Activated naive CD8-positive, alpha-beta T cell (primary cell): ENCODE results near the gene PCID2.

Experiments used
- H3K27ac Mint-ChIP-seq: one replicate; pipeline ENCODE4 v1.8.0; 2021; ENCODE audit warnings: mixed read lengths
- H3K27me3 Mint-ChIP-seq: one replicate; pipeline ENCODE4 v1.8.0; 2021; ENCODE audit warnings: mixed read lengths
- H3K36me3 Mint-ChIP-seq: one replicate; pipeline ENCODE4 v1.8.0; 2021; ENCODE audit warnings: mixed read lengths
- H3K4me1 Mint-ChIP-seq: one replicate; pipeline ENCODE4 v1.8.0; 2021; ENCODE audit warnings: low read depth, mixed read lengths
- H3K4me3 Mint-ChIP-seq: one replicate; pipeline ENCODE4 v1.8.0; 2021; ENCODE audit warnings: mild to moderate bottlenecking, mixed read lengths
- H3K9me3 Mint-ChIP-seq: one replicate; pipeline ENCODE4 v1.8.0; 2021; ENCODE audit warnings: low read depth, mixed read lengths

PCID2 gene

GRCh38 chr13:113186061-113186900 lies 22.2 kb downstream of the PCID2 start:
- peak overlapping the region; percentile 93 for H3K27ac Mint-ChIP-seq

DNA sequence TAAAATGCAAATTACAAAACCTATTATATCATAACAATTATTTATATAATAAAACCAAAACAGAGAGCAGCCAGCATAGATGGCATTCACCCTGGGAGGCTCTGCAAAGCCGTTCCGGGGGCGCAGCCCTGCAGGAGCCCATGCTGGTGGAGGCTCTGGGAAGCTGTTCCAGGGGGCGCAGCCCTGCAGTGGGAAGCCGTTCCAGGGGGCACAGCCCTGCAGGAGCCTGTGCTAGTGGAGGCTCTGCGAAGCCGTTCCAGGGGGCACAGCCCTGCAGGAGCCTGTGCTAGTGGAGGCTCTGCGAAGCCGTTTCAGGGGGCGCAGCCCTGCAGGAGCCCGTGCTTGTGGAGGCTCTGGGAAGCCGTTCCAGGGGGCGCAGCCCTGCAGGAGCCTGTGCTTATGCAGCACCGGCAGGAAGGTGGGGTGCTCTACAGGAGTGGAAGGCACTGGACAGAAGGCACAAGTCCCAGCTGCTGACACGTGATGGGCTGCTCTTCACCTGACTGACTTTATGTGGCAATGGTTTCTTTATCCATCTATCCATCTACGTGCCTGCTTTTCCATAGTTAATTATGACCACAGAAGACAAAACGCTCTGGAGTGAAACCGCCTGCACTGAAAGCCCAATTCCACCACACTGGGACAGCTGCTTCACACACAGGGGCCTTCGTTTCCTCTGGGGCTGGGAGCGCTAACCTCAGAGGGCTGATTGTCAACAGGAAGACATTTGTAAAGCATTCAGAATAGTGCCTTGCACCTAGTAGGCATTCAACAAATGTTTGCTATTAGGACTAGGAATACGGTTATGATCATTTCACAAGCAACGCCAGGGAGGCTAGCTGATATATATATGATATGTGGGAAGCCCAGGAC lies 23.7 kb downstream of the PCID2 start:
- H3K4me1 Mint-ChIP-seq = peaks cover 71% of the 10 kb centered on the region
- no peaks in the 10 kb centered on the region for H3K27me3 Mint-ChIP-seq
- peak overlapping the region; percentile 93 for H3K27ac Mint-ChIP-seq
- peak overlapping the region; percentile 83 for H3K4me3 Mint-ChIP-seq
- H3K9me3 Mint-ChIP-seq = no peaks in the 10 kb centered on the region
- H3K36me3 Mint-ChIP-seq = peaks cover 26% of the 10 kb centered on the region

More at GRCh38 chr13:113186061-113186900, 22.2 kb downstream of the PCID2 start:
- H3K4me1 Mint-ChIP-seq = peaks cover 57% of the 10 kb centered on the region
- no peaks in the 10 kb centered on the region for H3K27me3 Mint-ChIP-seq
- no peaks in the 10 kb centered on the region for H3K9me3 Mint-ChIP-seq
- peaks cover 19% of the 10 kb centered on the region for H3K36me3 Mint-ChIP-seq
- H3K4me3 Mint-ChIP-seq = peak overlapping the region; percentile 83

DNA sequence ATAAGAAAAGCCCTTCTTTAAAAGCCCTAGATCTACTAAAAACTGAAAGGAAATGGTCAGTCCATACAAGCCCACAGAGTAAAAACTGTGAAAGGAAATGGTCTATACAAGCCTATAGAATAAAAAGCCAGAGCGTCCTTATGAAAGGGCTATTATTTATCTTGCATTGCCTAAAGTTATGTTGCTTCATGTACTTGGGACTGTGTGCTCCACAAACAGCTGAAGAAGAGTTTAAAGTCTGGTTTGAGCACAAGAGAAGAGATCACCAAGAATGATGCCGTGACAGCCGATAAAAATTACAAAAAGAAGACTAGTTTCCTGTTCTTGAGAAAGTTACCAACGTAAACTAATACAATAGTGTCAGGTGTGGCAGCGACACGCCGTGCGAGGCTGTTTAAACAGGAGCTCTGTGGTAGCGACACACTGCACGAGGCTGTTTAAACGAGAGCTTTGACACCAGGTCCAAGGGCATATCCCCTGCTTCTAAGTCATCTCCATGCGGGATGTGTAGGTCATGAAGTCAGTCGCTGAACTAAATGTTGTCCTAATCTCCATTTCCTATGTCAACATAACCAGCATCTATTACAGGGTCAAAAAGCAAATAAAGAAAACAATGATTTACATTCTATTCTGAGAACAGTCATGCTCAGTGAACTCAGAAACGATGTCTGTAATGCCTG lies 24.9 kb downstream of the PCID2 start:
- no peaks in the 10 kb centered on the region for H3K9me3 Mint-ChIP-seq
- peaks cover 76% of the 10 kb centered on the region for H3K4me1 Mint-ChIP-seq
- H3K27me3 Mint-ChIP-seq = no peaks in the 10 kb centered on the region
- peak overlapping the region; percentile 45 for H3K4me3 Mint-ChIP-seq
- peaks cover 25% of the 10 kb centered on the region for H3K36me3 Mint-ChIP-seq
- H3K27ac Mint-ChIP-seq = peak overlapping the region; percentile 64

DNA sequence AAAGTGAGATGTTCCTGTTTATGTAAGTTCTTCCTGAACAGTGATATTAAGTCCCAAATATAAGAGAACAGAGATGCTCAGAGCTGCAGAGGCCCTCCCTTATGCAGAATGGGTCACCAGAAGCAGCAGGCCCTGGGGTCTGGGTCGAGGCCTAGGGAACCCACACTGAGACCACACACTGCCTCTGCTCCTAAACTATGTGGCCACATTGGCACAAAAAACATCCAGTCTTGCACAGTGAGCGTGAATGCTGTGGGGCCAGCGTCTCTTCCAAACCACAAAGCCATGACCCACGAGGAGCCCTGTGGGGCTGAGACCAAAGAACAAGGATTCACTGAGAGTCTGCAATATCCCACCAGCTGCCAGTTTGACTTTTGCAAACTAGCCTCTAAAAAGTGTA lies 26.4 kb downstream of the PCID2 start:
- Mint-ChIP-seq H3K36me3 (peaks cover 22% of the 10 kb centered on the region), H3K9me3 (no peaks in the 10 kb centered on the region), H3K27me3 (no peaks in the 10 kb centered on the region), H3K4me3 (no peak overlapping the region), H3K4me1 (peaks cover 64% of the 10 kb centered on the region), H3K27ac (no peak overlapping the region)

GRCh38 chr13:113179374-113180230 lies 28.9 kb downstream of the PCID2 start:
- Mint-ChIP-seq H3K9me3 (no peaks in the 10 kb centered on the region), H3K4me3 (no peak overlapping the region), H3K27me3 (no peaks in the 10 kb centered on the region), H3K36me3 (peaks cover 22% of the 10 kb centered on the region), H3K4me1 (peaks cover 52% of the 10 kb centered on the region), H3K27ac (peak overlapping the region; percentile 58)

- no peaks in the 10 kb centered on the region for H3K27me3 Mint-ChIP-seq
- no peak overlapping the region for H3K27ac Mint-ChIP-seq
- H3K4me3 Mint-ChIP-seq = no peak overlapping the region
Observed at GRCh38 chr13:113178896-113179167, 29.6 kb downstream of the PCID2 start.

DNA sequence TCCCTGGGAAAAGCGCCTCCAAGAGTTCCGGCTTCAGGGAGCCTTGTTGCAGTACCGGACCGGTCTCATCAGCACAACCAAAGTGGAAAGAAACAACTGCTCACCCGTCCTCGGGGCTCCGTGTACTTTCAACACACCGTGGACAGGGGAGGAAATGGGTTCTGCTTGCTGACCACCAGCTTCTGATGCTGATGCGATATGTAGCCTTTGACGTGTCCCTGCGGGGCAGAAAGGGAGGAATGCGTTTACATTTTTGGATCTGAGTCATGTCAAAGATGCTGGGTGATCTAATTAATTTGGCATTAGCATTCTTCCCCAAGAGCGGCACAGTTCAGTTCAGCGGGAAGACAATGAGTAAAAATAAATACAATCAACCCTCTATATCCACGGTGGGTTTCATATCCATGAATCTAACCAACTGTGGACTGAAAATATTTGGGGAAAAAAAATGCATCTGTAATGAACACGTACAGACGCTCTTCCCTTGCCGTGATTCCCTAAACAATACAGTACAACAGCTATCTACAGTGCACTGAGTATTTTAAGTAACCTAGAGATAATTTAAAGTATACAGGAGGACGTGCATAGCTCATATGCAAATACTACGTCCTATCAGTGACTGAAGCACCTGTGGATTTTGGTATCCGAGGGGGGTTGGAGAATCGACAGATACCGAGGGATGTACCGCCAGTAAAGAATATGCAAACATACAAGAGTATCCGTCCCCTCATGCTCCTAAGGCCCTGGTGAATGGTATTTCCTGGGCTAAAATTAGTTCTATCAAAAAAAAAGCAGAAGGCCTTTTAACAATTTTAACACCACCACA lies 30.2 kb downstream of the PCID2 start:
- peaks cover 25% of the 10 kb centered on the region for H3K36me3 Mint-ChIP-seq
- peaks cover 42% of the 10 kb centered on the region for H3K4me1 Mint-ChIP-seq
- H3K27ac Mint-ChIP-seq = no peak overlapping the region
- no peaks in the 10 kb centered on the region for H3K9me3 Mint-ChIP-seq
- H3K27me3 Mint-ChIP-seq = no peaks in the 10 kb centered on the region
- H3K4me3 Mint-ChIP-seq = no peak overlapping the region

More at GRCh38 chr13:113178896-113179167, 29.6 kb downstream of the PCID2 start:
- Mint-ChIP-seq H3K36me3 (peaks cover 25% of the 10 kb centered on the region), H3K9me3 (no peaks in the 10 kb centered on the region), H3K4me1 (peaks cover 47% of the 10 kb centered on the region)

- no peaks in the 10 kb centered on the region for H3K27me3 Mint-ChIP-seq
- H3K36me3 Mint-ChIP-seq = peaks cover 25% of the 10 kb centered on the region
- H3K4me3 Mint-ChIP-seq = no peak overlapping the region
- H3K27ac Mint-ChIP-seq = no peak overlapping the region
- H3K9me3 Mint-ChIP-seq = no peaks in the 10 kb centered on the region
- peaks cover 38% of the 10 kb centered on the region for H3K4me1 Mint-ChIP-seq
Observed at GRCh38 chr13:113176822-113177221, 31.6 kb downstream of the PCID2 start.

DNA sequence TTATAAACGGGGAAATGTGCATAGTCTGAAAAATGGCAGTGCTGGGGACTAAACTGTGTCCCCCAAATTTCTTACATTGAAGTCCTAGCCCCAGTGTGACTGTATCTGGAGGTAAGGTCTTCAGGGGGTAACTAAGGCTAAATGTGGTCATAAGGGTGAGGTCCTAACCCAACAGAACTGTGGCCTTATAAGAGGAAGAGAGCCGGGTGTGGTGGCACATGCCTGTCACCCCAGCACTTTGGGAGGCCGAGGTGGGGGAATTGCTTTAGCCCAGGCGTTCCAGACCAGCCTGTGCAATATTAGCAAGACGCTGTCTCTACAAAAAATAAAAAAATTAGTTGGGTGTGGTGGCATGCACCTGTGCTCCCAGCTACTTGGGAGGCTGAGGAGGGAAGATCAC lies 32.2 kb downstream of the PCID2 start:
- peak overlapping the region; percentile 89 for H3K27ac Mint-ChIP-seq
- H3K9me3 Mint-ChIP-seq = no peaks in the 10 kb centered on the region
- H3K27me3 Mint-ChIP-seq = no peaks in the 10 kb centered on the region
- peak overlapping the region; percentile 2 for H3K4me3 Mint-ChIP-seq
- H3K36me3 Mint-ChIP-seq = peaks cover 25% of the 10 kb centered on the region
- peaks cover 33% of the 10 kb centered on the region for H3K4me1 Mint-ChIP-seq

DNA sequence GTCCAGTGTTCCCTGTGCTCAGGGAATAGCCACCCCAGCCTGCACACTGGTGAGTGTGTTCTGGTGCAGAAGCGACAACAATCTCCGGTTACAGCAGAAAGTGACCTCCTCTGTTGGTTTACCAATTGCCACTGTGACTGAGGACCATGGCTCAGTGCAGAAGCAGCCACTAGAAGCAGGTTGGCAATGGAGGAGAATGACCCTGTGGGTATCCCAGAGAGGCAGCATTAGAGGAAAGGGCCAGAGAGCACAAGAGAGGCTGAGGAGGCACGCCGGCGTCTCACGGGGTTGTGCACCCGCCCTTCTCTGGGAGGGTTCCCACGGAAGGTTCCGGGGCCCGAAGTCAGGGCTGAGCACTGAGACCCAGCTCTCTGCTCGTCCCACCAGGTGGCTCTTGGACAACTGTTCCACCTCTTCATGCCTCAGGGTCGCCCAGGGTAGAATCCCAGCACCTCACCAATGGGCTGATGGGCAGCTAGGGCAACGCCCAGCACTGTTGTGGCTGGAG lies 36.0 kb downstream of the PCID2 start:
- no peak overlapping the region for H3K27ac Mint-ChIP-seq
- peaks cover 13% of the 10 kb centered on the region for H3K4me1 Mint-ChIP-seq
- H3K9me3 Mint-ChIP-seq = no peaks in the 10 kb centered on the region
- H3K36me3 Mint-ChIP-seq = peaks cover 22% of the 10 kb centered on the region
- no peak overlapping the region for H3K4me3 Mint-ChIP-seq
- no peaks in the 10 kb centered on the region for H3K27me3 Mint-ChIP-seq

DNA sequence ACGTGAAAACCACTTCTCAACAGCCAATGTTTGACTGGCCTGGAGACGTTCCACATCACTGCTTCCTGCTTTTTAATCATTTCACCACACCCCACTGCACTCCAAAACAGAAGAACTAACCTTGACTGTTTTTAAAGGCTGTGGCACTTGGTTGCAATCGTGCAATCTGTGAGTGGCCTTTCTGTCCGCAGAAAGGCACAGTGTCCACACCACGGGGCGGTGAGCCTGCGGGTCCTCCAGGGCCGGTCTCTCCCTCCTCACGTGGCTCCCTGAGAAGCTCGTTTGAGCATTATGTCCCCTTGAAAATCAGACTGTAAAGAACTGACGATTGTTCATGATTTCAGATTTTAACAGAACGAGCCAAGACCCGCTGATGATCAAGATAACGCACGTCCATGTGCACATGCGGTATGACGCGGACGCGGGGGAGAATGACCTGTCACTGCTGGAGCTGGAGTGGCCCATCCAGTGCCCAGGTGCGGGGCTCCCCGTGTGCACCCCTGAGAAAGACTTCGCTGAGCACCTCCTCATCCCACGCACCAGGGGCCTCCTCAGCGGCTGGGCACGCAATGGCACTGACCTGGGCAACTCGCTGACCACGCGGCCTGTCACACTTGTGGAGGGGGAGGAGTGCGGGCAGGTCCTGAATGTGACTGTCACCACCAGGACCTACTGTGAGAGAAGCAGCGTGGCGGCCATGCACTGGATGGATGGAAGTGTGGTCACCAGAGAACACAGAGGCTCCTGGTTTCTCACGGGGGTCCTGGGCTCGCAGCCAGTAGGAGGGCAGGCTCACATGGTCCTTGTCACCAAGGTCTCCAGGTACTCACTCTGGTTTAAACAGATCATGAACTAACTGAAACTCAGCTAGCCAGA lies 37.0 kb downstream of the PCID2 start:
- Mint-ChIP-seq H3K27me3 (no peaks in the 10 kb centered on the region), H3K4me1 (peaks cover 13% of the 10 kb centered on the region), H3K27ac (no peak overlapping the region), H3K9me3 (no peaks in the 10 kb centered on the region), H3K4me3 (no peak overlapping the region), H3K36me3 (peaks cover 22% of the 10 kb centered on the region)

DNA sequence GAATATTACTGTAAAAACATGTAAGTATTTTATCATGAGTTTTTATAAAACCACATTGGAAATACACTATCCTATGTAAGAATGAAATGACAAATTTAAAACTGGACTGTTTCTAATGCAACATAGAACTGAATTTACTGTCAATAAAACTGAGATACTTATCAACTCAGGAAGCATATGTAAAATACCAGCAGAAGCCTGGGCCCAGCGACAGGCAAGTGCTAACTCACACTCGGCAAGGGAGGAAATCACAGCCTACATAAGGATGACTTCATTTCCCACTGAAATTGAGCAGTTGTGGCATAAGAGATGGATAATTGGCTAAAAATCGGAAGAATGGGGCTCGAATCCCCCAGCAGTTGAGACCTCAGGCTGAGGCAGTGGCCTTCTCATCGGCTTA lies 38.0 kb downstream of the PCID2 start:
- Mint-ChIP-seq H3K27me3 (no peaks in the 10 kb centered on the region), H3K4me1 (peaks cover 14% of the 10 kb centered on the region), H3K36me3 (peaks cover 19% of the 10 kb centered on the region), H3K9me3 (no peaks in the 10 kb centered on the region), H3K27ac (no peak overlapping the region), H3K4me3 (peak overlapping the region; percentile 50)
